ENCODE measurements around the gene EFNA1. TPM values are rescaled to one million over a fixed set of nuclear protein-coding genes. Genes with fewer than 3 reads are reported as not detected.

EFNA1 gene
- total and polyA plus RNA-seq, 2 experiments from 2014 or later = 3.2 to 5.1 TPM

GRCh38 chr1:155104605-155105534, 22.8 kb upstream of the EFNA1 start:
- H3K27me3 Mint-ChIP-seq (ENCODE audit: insufficient read depth, low read depth, poor library complexity) = peaks cover 1% of the 10 kb centered on the region

More at GRCh38 chr1:155104605-155105534, 22.8 kb upstream of the EFNA1 start:
- H3K4me2 ChIP-seq = no peak overlapping the region
- no peaks in the 10 kb centered on the region for H3K9me3 Mint-ChIP-seq
- H3K4me3 Mint-ChIP-seq = no peak overlapping the region
- H3K4me3 ChIP-seq = no peak overlapping the region
- no peak overlapping the region for H2AFZ ChIP-seq
- no peaks in the 10 kb centered on the region for H4K20me1 ChIP-seq (replicated peaks; ENCODE audit: insufficient read depth)
- DNase-seq (ENCODE audit: low spot score) = no peak
- H3K9me2 ChIP-seq (ENCODE audit: insufficient read depth) = no peaks in the 10 kb centered on the region
- TF ChIP-seq, protein P1, sequence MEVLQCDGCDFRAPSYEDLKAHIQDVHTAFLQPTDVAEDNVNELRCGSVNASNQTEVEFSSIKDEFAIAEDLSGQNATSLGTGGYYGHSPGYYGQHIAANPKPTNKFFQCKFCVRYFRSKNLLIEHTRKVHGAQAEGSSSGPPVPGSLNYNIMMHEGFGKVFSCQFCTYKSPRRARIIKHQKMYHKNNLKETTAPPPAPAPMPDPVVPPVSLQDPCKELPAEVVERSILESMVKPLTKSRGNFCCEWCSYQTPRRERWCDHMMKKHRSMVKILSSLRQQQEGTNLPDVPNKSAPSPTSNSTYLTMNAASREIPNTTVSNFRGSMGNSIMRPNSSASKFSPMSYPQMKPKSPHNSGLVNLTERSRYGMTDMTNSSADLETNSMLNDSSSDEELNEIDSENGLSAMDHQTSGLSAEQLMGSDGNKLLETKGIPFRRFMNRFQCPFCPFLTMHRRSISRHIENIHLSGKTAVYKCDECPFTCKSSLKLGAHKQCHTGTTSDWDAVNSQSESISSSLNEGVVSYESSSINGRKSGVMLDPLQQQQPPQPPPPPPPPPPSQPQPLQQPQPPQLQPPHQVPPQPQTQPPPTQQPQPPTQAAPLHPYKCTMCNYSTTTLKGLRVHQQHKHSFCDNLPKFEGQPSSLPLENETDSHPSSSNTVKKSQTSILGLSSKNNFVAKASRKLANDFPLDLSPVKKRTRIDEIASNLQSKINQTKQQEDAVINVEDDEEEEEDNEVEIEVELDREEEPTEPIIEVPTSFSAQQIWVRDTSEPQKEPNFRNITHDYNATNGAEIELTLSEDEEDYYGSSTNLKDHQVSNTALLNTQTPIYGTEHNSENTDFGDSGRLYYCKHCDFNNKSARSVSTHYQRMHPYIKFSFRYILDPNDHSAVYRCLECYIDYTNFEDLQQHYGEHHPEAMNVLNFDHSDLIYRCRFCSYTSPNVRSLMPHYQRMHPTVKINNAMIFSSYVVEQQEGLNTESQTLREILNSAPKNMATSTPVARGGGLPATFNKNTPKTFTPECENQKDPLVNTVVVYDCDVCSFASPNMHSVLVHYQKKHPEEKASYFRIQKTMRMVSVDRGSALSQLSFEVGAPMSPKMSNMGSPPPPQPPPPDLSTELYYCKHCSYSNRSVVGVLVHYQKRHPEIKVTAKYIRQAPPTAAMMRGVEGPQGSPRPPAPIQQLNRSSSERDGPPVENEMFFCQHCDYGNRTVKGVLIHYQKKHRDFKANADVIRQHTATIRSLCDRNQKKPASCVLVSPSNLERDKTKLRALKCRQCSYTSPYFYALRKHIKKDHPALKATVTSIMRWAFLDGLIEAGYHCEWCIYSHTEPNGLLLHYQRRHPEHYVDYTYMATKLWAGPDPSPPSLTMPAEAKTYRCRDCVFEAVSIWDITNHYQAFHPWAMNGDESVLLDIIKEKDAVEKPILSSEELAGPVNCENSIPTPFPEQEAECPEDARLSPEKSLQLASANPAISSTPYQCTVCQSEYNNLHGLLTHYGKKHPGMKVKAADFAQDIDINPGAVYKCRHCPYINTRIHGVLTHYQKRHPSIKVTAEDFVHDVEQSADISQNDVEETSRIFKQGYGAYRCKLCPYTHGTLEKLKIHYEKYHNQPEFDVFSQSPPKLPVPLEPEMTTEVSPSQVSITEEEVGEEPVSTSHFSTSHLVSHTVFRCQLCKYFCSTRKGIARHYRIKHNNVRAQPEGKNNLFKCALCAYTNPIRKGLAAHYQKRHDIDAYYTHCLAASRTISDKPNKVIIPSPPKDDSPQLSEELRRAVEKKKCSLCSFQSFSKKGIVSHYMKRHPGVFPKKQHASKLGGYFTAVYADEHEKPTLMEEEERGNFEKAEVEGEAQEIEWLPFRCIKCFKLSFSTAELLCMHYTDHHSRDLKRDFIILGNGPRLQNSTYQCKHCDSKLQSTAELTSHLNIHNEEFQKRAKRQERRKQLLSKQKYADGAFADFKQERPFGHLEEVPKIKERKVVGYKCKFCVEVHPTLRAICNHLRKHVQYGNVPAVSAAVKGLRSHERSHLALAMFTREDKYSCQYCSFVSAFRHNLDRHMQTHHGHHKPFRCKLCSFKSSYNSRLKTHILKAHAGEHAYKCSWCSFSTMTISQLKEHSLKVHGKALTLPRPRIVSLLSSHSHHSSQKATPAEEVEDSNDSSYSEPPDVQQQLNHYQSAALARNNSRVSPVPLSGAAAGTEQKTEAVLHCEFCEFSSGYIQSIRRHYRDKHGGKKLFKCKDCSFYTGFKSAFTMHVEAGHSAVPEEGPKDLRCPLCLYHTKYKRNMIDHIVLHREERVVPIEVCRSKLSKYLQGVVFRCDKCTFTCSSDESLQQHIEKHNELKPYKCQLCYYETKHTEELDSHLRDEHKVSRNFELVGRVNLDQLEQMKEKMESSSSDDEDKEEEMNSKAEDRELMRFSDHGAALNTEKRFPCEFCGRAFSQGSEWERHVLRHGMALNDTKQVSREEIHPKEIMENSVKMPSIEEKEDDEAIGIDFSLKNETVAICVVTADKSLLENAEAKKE (CRISPR knock-in tag; IDR thresholded peaks at IDR 0.05) = no peak
- TF ChIP-seq ETS1 (IDR thresholded peaks at IDR 0.05) (no peak), ZNF114 (CRISPR knock-in tag; IDR thresholded peaks at IDR 0.05) (no peak), NANOG (IDR thresholded peaks at IDR 0.05; ENCODE audit: borderline replicate concordance) (no peak), JUNB (IDR thresholded peaks at IDR 0.05; ENCODE audit: unreplicated experiment) (no peak), EZH2 (IDR thresholded peaks at IDR 0.05; ENCODE audit: low read depth, unreplicated experiment) (no peak), ZNF331 (CRISPR knock-in tag; IDR thresholded peaks at IDR 0.05; ENCODE audit: low read depth) (no peak), CREB1 (CRISPR knock-in tag; IDR thresholded peaks at IDR 0.05; ENCODE audit: low read depth) (no peak), POLR2AphosphoS5 (IDR thresholded peaks at IDR 0.05; ENCODE audit: low read depth) (no peak), EZH2phosphoT487 (IDR thresholded peaks at IDR 0.05; ENCODE audit: unreplicated experiment) (no peak), CTCF (conservative IDR thresholded peaks at IDR 0.05; ENCODE audit: low read depth in 2 of 2) (no peak), STAT1 (IDR thresholded peaks at IDR 0.05; ENCODE audit: unreplicated experiment) (no peak)
- TF ChIP-seq, protein P2, sequence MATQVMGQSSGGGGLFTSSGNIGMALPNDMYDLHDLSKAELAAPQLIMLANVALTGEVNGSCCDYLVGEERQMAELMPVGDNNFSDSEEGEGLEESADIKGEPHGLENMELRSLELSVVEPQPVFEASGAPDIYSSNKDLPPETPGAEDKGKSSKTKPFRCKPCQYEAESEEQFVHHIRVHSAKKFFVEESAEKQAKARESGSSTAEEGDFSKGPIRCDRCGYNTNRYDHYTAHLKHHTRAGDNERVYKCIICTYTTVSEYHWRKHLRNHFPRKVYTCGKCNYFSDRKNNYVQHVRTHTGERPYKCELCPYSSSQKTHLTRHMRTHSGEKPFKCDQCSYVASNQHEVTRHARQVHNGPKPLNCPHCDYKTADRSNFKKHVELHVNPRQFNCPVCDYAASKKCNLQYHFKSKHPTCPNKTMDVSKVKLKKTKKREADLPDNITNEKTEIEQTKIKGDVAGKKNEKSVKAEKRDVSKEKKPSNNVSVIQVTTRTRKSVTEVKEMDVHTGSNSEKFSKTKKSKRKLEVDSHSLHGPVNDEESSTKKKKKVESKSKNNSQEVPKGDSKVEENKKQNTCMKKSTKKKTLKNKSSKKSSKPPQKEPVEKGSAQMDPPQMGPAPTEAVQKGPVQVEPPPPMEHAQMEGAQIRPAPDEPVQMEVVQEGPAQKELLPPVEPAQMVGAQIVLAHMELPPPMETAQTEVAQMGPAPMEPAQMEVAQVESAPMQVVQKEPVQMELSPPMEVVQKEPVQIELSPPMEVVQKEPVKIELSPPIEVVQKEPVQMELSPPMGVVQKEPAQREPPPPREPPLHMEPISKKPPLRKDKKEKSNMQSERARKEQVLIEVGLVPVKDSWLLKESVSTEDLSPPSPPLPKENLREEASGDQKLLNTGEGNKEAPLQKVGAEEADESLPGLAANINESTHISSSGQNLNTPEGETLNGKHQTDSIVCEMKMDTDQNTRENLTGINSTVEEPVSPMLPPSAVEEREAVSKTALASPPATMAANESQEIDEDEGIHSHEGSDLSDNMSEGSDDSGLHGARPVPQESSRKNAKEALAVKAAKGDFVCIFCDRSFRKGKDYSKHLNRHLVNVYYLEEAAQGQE (IDR thresholded peaks at IDR 0.05; ENCODE audit: unreplicated experiment) = no peak
- H3K79me2 ChIP-seq (replicated peaks; ENCODE audit: insufficient read depth) = no peaks in the 10 kb centered on the region
- H3K27me3 ChIP-seq (ENCODE audit: insufficient read depth) = no peaks in the 10 kb centered on the region
- H3K4me1 ChIP-seq (ENCODE audit: insufficient read depth) = no peaks in the 10 kb centered on the region
- H3K36me3 Mint-ChIP-seq (ENCODE audit: low read depth) = no peaks in the 10 kb centered on the region
- no peaks in the 10 kb centered on the region for H3K36me3 ChIP-seq (ENCODE audit: insufficient read depth)
- no peaks in the 10 kb centered on the region for H3F3A ChIP-seq (replicated peaks; ENCODE audit: low read depth)
- no peak overlapping the region for H3K27ac ChIP-seq (ENCODE audit: low read depth)
- H3K4me1 Mint-ChIP-seq = no peaks in the 10 kb centered on the region
- no peak overlapping the region for H3K27ac Mint-ChIP-seq
- no peak for ATAC-seq

All from GM23338 (cell line).